Nephron progenitor cell (in vitro differentiated cells): ENCODE results near the gene EPB41L5.

Experiments used
- DNase-seq: peaks from one replicate; pipeline ENCODE4 v3.0.0; 2021
- H3K27ac Mint-ChIP-seq: 2 replicates; pipeline ENCODE4 v1.8.0; 2021; ENCODE audit warnings: mild to moderate bottlenecking, moderate library complexity, mixed read lengths
- H3K27me3 Mint-ChIP-seq: 2 replicates; pipeline ENCODE4 v1.8.0; 2021; ENCODE audit warnings: mild to moderate bottlenecking, low read depth, mixed read lengths; ENCODE audit not compliant: poor library complexity
- H3K36me3 Mint-ChIP-seq: 2 replicates; pipeline ENCODE4 v1.8.0; 2021; ENCODE audit warnings: low read depth, mixed read lengths
- H3K4me1 Mint-ChIP-seq: 2 replicates; pipeline ENCODE4 v1.8.0; 2021; ENCODE audit warnings: mixed read lengths
- H3K4me3 Mint-ChIP-seq: 2 replicates; pipeline ENCODE4 v1.8.0; 2021; ENCODE audit warnings: mild to moderate bottlenecking, moderate library complexity, mixed read lengths
- H3K9me3 Mint-ChIP-seq: 2 replicates; pipeline ENCODE4 v1.8.0; 2021; ENCODE audit warnings: mild to moderate bottlenecking, moderate library complexity, mixed read lengths
- TF ChIP-seq, protein P1 (sequence below): fragments of 200-600 bp; sonication (generic); IDR thresholded peaks from 2 replicates; pipeline ENCODE4 v1.5.0; 2021; ENCODE audit warnings: antibody characterized with exemption

The EPB41L5 gene

GRCh38 chr2:120091436-120091835, 78.6 kb downstream of the EPB41L5 start:
- TF ChIP-seq, protein P1, sequence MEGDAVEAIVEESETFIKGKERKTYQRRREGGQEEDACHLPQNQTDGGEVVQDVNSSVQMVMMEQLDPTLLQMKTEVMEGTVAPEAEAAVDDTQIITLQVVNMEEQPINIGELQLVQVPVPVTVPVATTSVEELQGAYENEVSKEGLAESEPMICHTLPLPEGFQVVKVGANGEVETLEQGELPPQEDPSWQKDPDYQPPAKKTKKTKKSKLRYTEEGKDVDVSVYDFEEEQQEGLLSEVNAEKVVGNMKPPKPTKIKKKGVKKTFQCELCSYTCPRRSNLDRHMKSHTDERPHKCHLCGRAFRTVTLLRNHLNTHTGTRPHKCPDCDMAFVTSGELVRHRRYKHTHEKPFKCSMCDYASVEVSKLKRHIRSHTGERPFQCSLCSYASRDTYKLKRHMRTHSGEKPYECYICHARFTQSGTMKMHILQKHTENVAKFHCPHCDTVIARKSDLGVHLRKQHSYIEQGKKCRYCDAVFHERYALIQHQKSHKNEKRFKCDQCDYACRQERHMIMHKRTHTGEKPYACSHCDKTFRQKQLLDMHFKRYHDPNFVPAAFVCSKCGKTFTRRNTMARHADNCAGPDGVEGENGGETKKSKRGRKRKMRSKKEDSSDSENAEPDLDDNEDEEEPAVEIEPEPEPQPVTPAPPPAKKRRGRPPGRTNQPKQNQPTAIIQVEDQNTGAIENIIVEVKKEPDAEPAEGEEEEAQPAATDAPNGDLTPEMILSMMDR = no peak
- DNase-seq = no peak
- Mint-ChIP-seq H3K27ac (peak overlapping the region; percentile 14), H3K36me3 (peaks cover 73% of the 10 kb centered on the region), H3K9me3 (no peaks in the 10 kb centered on the region), H3K4me1 (peaks cover 1% of the 10 kb centered on the region), H3K4me3 (no peak overlapping the region), H3K27me3 (no peaks in the 10 kb centered on the region)

- no peaks in the 10 kb centered on the region for H3K9me3 Mint-ChIP-seq
- H3K27ac Mint-ChIP-seq = no peak overlapping the region
- peaks cover 72% of the 10 kb centered on the region for H3K36me3 Mint-ChIP-seq
- TF ChIP-seq, protein P1 = no peak
- no peaks in the 10 kb centered on the region for H3K4me1 Mint-ChIP-seq
- no peak for DNase-seq
- peaks cover 3% of the 10 kb centered on the region for H3K27me3 Mint-ChIP-seq
- H3K4me3 Mint-ChIP-seq = no peak overlapping the region
Measured at GRCh38 chr2:120094795-120095194, 81.9 kb downstream of the EPB41L5 start.

- H3K36me3 Mint-ChIP-seq = peaks cover 44% of the 10 kb centered on the region
- H3K4me3 Mint-ChIP-seq = no peak overlapping the region
- no peaks in the 10 kb centered on the region for H3K4me1 Mint-ChIP-seq
- DNase-seq = no peak
- peaks cover 3% of the 10 kb centered on the region for H3K27me3 Mint-ChIP-seq
- no peaks in the 10 kb centered on the region for H3K9me3 Mint-ChIP-seq
- TF ChIP-seq, protein P1 = no peak
- no peak overlapping the region for H3K27ac Mint-ChIP-seq
Measured at GRCh38 chr2:120100627-120101026, 87.8 kb downstream of the EPB41L5 start.

- Mint-ChIP-seq H3K36me3 (peaks cover 34% of the 10 kb centered on the region), H3K27ac (peak overlapping the region; percentile 23), H3K4me3 (no peak overlapping the region), H3K27me3 (no peaks in the 10 kb centered on the region), H3K9me3 (no peaks in the 10 kb centered on the region), H3K4me1 (no peaks in the 10 kb centered on the region)
- TF ChIP-seq, protein P1 = no peak
- DNase-seq = no peak
Measured at GRCh38 chr2:120103723-120104467, 91.0 kb downstream of the EPB41L5 start.

- H3K4me1 Mint-ChIP-seq = no peaks in the 10 kb centered on the region
- H3K36me3 Mint-ChIP-seq = peaks cover 38% of the 10 kb centered on the region
- no peak overlapping the region for H3K27ac Mint-ChIP-seq
- H3K27me3 Mint-ChIP-seq = no peaks in the 10 kb centered on the region
- TF ChIP-seq, protein P1 = no peak
- no peak overlapping the region for H3K4me3 Mint-ChIP-seq
- no peak for DNase-seq
- no peaks in the 10 kb centered on the region for H3K9me3 Mint-ChIP-seq
Measured at GRCh38 chr2:120104772-120105171, 91.9 kb downstream of the EPB41L5 start.

- Mint-ChIP-seq H3K4me1 (no peaks in the 10 kb centered on the region), H3K27ac (no peak overlapping the region), H3K36me3 (peaks cover 39% of the 10 kb centered on the region), H3K27me3 (no peaks in the 10 kb centered on the region), H3K9me3 (no peaks in the 10 kb centered on the region), H3K4me3 (no peak overlapping the region)
- DNase-seq = no peak
- TF ChIP-seq, protein P1 = no peak
Measured at GRCh38 chr2:120105360-120105759, 92.5 kb downstream of the EPB41L5 start.
